ENCODE results near the gene TSPAN31. TPM values are rescaled to one million over a fixed set of nuclear protein-coding genes. Genes with fewer than 3 reads are reported as not detected.

The TSPAN31 gene
- total RNA-seq, 1 donor from 2014 or later = 18.6 TPM

GRCh38 chr12:57756406-57757341 lies 11.8 kb downstream of the TSPAN31 start:
- peaks cover 11% of the 10 kb centered on the region for H3K27me3 ChIP-seq (ENCODE audit: insufficient read depth, low read length)
- H3K36me3 ChIP-seq (ENCODE audit: insufficient read depth, low read length) = no peaks in the 10 kb centered on the region
- TF ChIP-seq CTCF (IDR thresholded peaks at IDR 0.05; ENCODE audit: insufficient read depth, low read depth, low read length) (peak; percentile 39), EZH2 (IDR thresholded peaks at IDR 0.05; ENCODE audit: insufficient read depth, low read length) (no peak)
- H3K4me2 ChIP-seq (ENCODE audit: low read length) = peak overlapping the region; percentile 82
- H3K9me3 Mint-ChIP-seq (ENCODE audit: unreplicated experiment) = no peaks in the 10 kb centered on the region
- no peak for DNase-seq (ENCODE audit: low read depth)
- FAIRE-seq = no peak
- H3K4me3 ChIP-seq (ENCODE audit: insufficient read depth, low read depth, low read length) = no peak overlapping the region
- peaks cover 16% of the 10 kb centered on the region for H3K36me3 Mint-ChIP-seq (ENCODE audit: low read depth, unreplicated experiment)
- peak overlapping the region; percentile 20 for H3K27ac Mint-ChIP-seq (ENCODE audit: unreplicated experiment)
- peak overlapping the region; percentile 76 for H3K4me3 Mint-ChIP-seq (ENCODE audit: unreplicated experiment)
- H3K4me1 ChIP-seq (ENCODE audit: insufficient read depth, low read length) = peaks cover 9% of the 10 kb centered on the region
- peaks cover 19% of the 10 kb centered on the region for H3K4me1 Mint-ChIP-seq (ENCODE audit: low read depth, unreplicated experiment)
- peaks cover 4% of the 10 kb centered on the region for H3K27me3 Mint-ChIP-seq (ENCODE audit: low read depth, unreplicated experiment)
- no peak overlapping the region for H2AFZ ChIP-seq (ENCODE audit: low read depth, low read length)
- H3K27ac ChIP-seq (ENCODE audit: low read depth, low read length) = no peak overlapping the region
- H4K20me1 ChIP-seq (ENCODE audit: insufficient read depth, low read length) = peaks cover 13% of the 10 kb centered on the region
- no peaks in the 10 kb centered on the region for H3K9me3 ChIP-seq (ENCODE audit: insufficient read depth, low read depth, low read length)
- peaks cover 5% of the 10 kb centered on the region for H3K79me2 ChIP-seq (ENCODE audit: insufficient read depth, low read length)
- H3K9ac ChIP-seq (ENCODE audit: low read length) = no peak overlapping the region

- Mint-ChIP-seq H3K27me3 (ENCODE audit: low read depth, unreplicated experiment) (peaks cover 7% of the 10 kb centered on the region), H3K4me3 (ENCODE audit: unreplicated experiment) (no peak overlapping the region), H3K4me1 (ENCODE audit: low read depth, unreplicated experiment) (peaks cover 17% of the 10 kb centered on the region), H3K36me3 (ENCODE audit: low read depth, unreplicated experiment) (peaks cover 16% of the 10 kb centered on the region), H3K9me3 (ENCODE audit: unreplicated experiment) (no peaks in the 10 kb centered on the region), H3K27ac (ENCODE audit: unreplicated experiment) (no peak overlapping the region)
- H3K36me3 ChIP-seq (ENCODE audit: insufficient read depth, low read length) = no peaks in the 10 kb centered on the region
- peaks cover 11% of the 10 kb centered on the region for H3K27me3 ChIP-seq (ENCODE audit: insufficient read depth, low read length)
- no peak overlapping the region for H3K9ac ChIP-seq (ENCODE audit: low read length)
- no peak for TF ChIP-seq CTCF (IDR thresholded peaks at IDR 0.05; ENCODE audit: insufficient read depth, low read depth, low read length)
- TF ChIP-seq EZH2 (IDR thresholded peaks at IDR 0.05; ENCODE audit: insufficient read depth, low read length) = no peak
- H4K20me1 ChIP-seq (ENCODE audit: insufficient read depth, low read length) = peaks cover 13% of the 10 kb centered on the region
- no peak overlapping the region for H2AFZ ChIP-seq (ENCODE audit: low read depth, low read length)
- peaks cover 6% of the 10 kb centered on the region for H3K4me1 ChIP-seq (ENCODE audit: insufficient read depth, low read length)
- H3K79me2 ChIP-seq (ENCODE audit: insufficient read depth, low read length) = no peaks in the 10 kb centered on the region
- no peak overlapping the region for H3K27ac ChIP-seq (ENCODE audit: low read depth, low read length)
- H3K4me2 ChIP-seq (ENCODE audit: low read length) = no peak overlapping the region
- H3K4me3 ChIP-seq (ENCODE audit: insufficient read depth, low read depth, low read length) = no peak overlapping the region
- FAIRE-seq (no peak), DNase-seq (ENCODE audit: low read depth) (no peak)
- no peaks in the 10 kb centered on the region for H3K9me3 ChIP-seq (ENCODE audit: insufficient read depth, low read depth, low read length)
These were observed 12.9 kb downstream of the TSPAN31 start for GRCh38 chr12:57757771-57758170.

All from astrocyte (in vitro differentiated cells and primary cell).